DMS79 treated with DMSO at 0.1 percent for 48 hours (cell line): ENCODE results near the gene ARHGEF17.
"Not testable (repeated sequence)": the region's sequence is repeated elsewhere in the genome, so short reads cannot be mapped to it uniquely, and the experiment has no call there.

Experiments used
- DNase-seq: peaks from one replicate; lab custom pipeline; 2025; lab: John Stamatoyannopoulos, UW

ARHGEF17 gene

GRCh38 chr11:73273222-73273895 lies 34.7 kb upstream of the ARHGEF17 start:
- DNase-seq = no peak

GRCh38 chr11:73274191-73274590 lies 33.9 kb upstream of the ARHGEF17 start:
- not testable (repeated sequence) for DNase-seq

- DNase-seq = no peak
These were observed 33.2 kb upstream of the ARHGEF17 start for GRCh38 chr11:73274722-73275380.

- no peak for DNase-seq
These were observed 32.7 kb upstream of the ARHGEF17 start for GRCh38 chr11:73275381-73275750.

GRCh38 chr11:73277467-73277866 lies 30.6 kb upstream of the ARHGEF17 start:
- DNase-seq = no peak

GRCh38 chr11:73280626-73281025 lies 27.4 kb upstream of the ARHGEF17 start:
- DNase-seq = no peak

- no peak for DNase-seq
These were observed 26.8 kb upstream of the ARHGEF17 start for GRCh38 chr11:73281201-73281741.

GRCh38 chr11:73281796-73282660 lies 26.0 kb upstream of the ARHGEF17 start:
- DNase-seq = no peak

GRCh38 chr11:73283276-73284000 lies 24.6 kb upstream of the ARHGEF17 start:
- no peak for DNase-seq

- DNase-seq = no peak
These were observed 24.0 kb upstream of the ARHGEF17 start for GRCh38 chr11:73284106-73284505.

GRCh38 chr11:73285721-73286120 lies 22.4 kb upstream of the ARHGEF17 start:
- no peak for DNase-seq

GRCh38 chr11:73286240-73286810 lies 21.8 kb upstream of the ARHGEF17 start:
- no peak for DNase-seq

GRCh38 chr11:73287400-73288101 lies 20.5 kb upstream of the ARHGEF17 start:
- DNase-seq = no peak

- DNase-seq = no peak
These were observed 19.7 kb upstream of the ARHGEF17 start for GRCh38 chr11:73288192-73288872.

GRCh38 chr11:73288873-73289707 lies 19.0 kb upstream of the ARHGEF17 start:
- DNase-seq = peak; percentile 52

- no peak for DNase-seq
These were observed 17.5 kb upstream of the ARHGEF17 start for GRCh38 chr11:73290536-73290935.

GRCh38 chr11:73291196-73291595 lies 16.9 kb upstream of the ARHGEF17 start:
- DNase-seq = no peak

GRCh38 chr11:73291781-73292524 lies 16.1 kb upstream of the ARHGEF17 start:
- DNase-seq = no peak

- no peak for DNase-seq
These were observed 15.6 kb upstream of the ARHGEF17 start for GRCh38 chr11:73292525-73292894.
